A673 (cell line): ENCODE results near the gene GALNT2. TPM values are rescaled to one million over a fixed set of nuclear protein-coding genes. Genes with fewer than 3 reads are reported as not detected.

Experiments
- BruUV-seq: library from RNA; stranded (reverse); fragments of 400-500 nt; replicated peaks from 2 replicates; lab custom pipeline; 2021; lab: Mats Ljungman, UMichigan
- CTCF ChIA-PET: fragments of 300-600 bp; sonication (Branson Sonifier 250); formaldehyde crosslinking; loops from one replicate; lab custom pipeline; 2022; ENCODE audit warnings: antibody characterized with exemption; lab: Charles Lee
- POLR2A ChIA-PET: fragments of 300-600 bp; sonication (Branson Sonifier 250); formaldehyde crosslinking; loops from one replicate; lab custom pipeline; 2022; ENCODE audit warnings: antibody characterized with exemption; ENCODE audit not compliant: low non-redundant PET; lab: Charles Lee
- DNase-seq: peaks from one replicate; pipeline ENCODE4 v3.0.0-alpha.2; 2015; ENCODE audit warnings: low spot score
- H3K27ac ChIP-seq: fragments of 200-600 bp; sonication (generic); 2 replicates; pipeline ENCODE4 v1.5.1; 2016; ENCODE audit warnings: mixed run types, low read depth, mild to moderate bottlenecking, mixed read lengths, antibody characterized with exemption, low read length; ENCODE audit not compliant: poor library complexity, severe bottlenecking
- H3K27me3 ChIP-seq: fragments of 200-600 bp; sonication (generic); replicated peaks from 2 replicates; pipeline ENCODE4 v1.6.1; 2017; ENCODE audit warnings: mixed run types, low read depth, mild to moderate bottlenecking, mixed read lengths, antibody characterized with exemption, low read length; ENCODE audit not compliant: insufficient read depth, poor library complexity
- H3K36me3 ChIP-seq: fragments of 200-600 bp; sonication (generic); 2 replicates; pipeline ENCODE4 v1.6.1; 2016; ENCODE audit warnings: mixed run types, mild to moderate bottlenecking, mixed read lengths, antibody characterized with exemption, low read length; ENCODE audit not compliant: insufficient read depth, poor library complexity, severe bottlenecking
- H3K4me1 ChIP-seq: fragments of 200-600 bp; sonication (generic); 2 replicates; pipeline ENCODE4 v1.6.1; 2017; ENCODE audit warnings: mixed run types, mild to moderate bottlenecking, mixed read lengths, antibody characterized with exemption, low read length; ENCODE audit not compliant: insufficient read depth, poor library complexity, severe bottlenecking
- H3K4me3 ChIP-seq: fragments of 200-600 bp; sonication (generic); 2 replicates; pipeline ENCODE4 v1.5.1; 2016; ENCODE audit warnings: low read depth, mixed run types, mild to moderate bottlenecking, mixed read lengths, low read length; ENCODE audit not compliant: poor library complexity, severe bottlenecking
- H3K9me3 ChIP-seq: fragments of 200-600 bp; sonication (generic); 2 replicates; pipeline ENCODE4 v1.6.1; 2016; ENCODE audit warnings: mixed run types, low read depth, mild to moderate bottlenecking, mixed read lengths, antibody characterized with exemption, low read length; ENCODE audit not compliant: poor library complexity, severe bottlenecking
- CTCF ChIP-seq: fragments of 300-800, 200-600 bp; sonication (generic); conservative IDR thresholded peaks from 2 replicates; pipeline ENCODE4 v1.5.1; 2017; ENCODE audit warnings: low read depth, mild to moderate bottlenecking, antibody characterized with exemption, low read length, moderate library complexity, mixed read lengths
- EZH2 ChIP-seq: fragments of 200-600 bp; sonication (generic); IDR thresholded peaks from 2 replicates; pipeline ENCODE4 v1.6.1; 2017; ENCODE audit warnings: borderline replicate concordance, low read depth, mild to moderate bottlenecking, mixed read lengths, antibody characterized with exemption, low read length; ENCODE audit not compliant: poor library complexity, severe bottlenecking
- intact Hi-C: fragments of 100-400 bp; cut with micrococcal nuclease; formaldehyde crosslinking; loops from one replicate; pipeline ENCODE4 v1.10.0; 2022; ENCODE audit not compliant: unreplicated experiment
- total RNA-seq: library from RNA; stranded (reverse); gene quantifications from 2 replicates; pipeline ENCODE4 v1.2.3, GENCODE V29; 2021

Gene GALNT2
- total RNA-seq, 1 experiment from 2014 or later, result 94.6 TPM

GRCh38 chr1:230139315-230139714, 72.3 kb downstream of the GALNT2 start:
- no TSS peak for BruUV-seq
- H3K36me3 ChIP-seq, result no peaks in the 10 kb centered on the region
- no peaks in the 10 kb centered on the region for H3K9me3 ChIP-seq
- POLR2A ChIA-PET, result no interaction called here
- intact Hi-C loops, result no loop called here
- TF ChIP-seq CTCF, result no peak
- TF ChIP-seq EZH2, result no peak
- DNase-seq, result no peak
- H3K27me3 ChIP-seq, result no peaks in the 10 kb centered on the region
- CTCF ChIA-PET, result no interaction called here
- H3K4me1 ChIP-seq, result peaks cover 83% of the 10 kb centered on the region
- no peak overlapping the region for H3K27ac ChIP-seq
- H3K4me3 ChIP-seq, result no peak overlapping the region

GRCh38 chr1:230139741-230140140, 72.7 kb downstream of the GALNT2 start:
- no peak for DNase-seq
- H3K27ac ChIP-seq, result peak overlapping the region; percentile 66
- no peaks in the 10 kb centered on the region for H3K27me3 ChIP-seq
- H3K36me3 ChIP-seq, result no peaks in the 10 kb centered on the region
- intact Hi-C loops, result no loop called here
- CTCF ChIA-PET, result no interaction called here
- BruUV-seq, result no TSS peak
- H3K9me3 ChIP-seq, result no peaks in the 10 kb centered on the region
- POLR2A ChIA-PET, result no interaction called here
- H3K4me1 ChIP-seq, result peaks cover 83% of the 10 kb centered on the region
- TF ChIP-seq CTCF, result no peak
- no peak overlapping the region for H3K4me3 ChIP-seq

- peak; percentile 64 for DNase-seq
- ChIA-PET POLR2A (no interaction called here), CTCF (no interaction called here)
- no TSS peak for BruUV-seq
- TF ChIP-seq CTCF (no peak), EZH2 (no peak)
- Histone ChIP-seq H3K4me1 (peaks cover 86% of the 10 kb centered on the region), H3K4me3 (no peak overlapping the region), H3K36me3 (no peaks in the 10 kb centered on the region), H3K27me3 (no peaks in the 10 kb centered on the region), H3K27ac (peak overlapping the region; percentile 66), H3K9me3 (no peaks in the 10 kb centered on the region)
- intact Hi-C loops, result no loop called here
These were observed 73.4 kb downstream of the GALNT2 start for GRCh38 chr1:230140221-230141020.
